NCI-H146 treated with DMSO at 0.1 percent for 48 hours (cell line): ENCODE results near the gene BEGAIN.
A peak's percentile ranks its signal among the peaks of the same experiment; 100 is the strongest.

Experiments
- DNase-seq: peaks from one replicate; lab custom pipeline; 2025; ENCODE audit not compliant: unreplicated experiment; lab: John Stamatoyannopoulos, UW

BEGAIN gene

DNA sequence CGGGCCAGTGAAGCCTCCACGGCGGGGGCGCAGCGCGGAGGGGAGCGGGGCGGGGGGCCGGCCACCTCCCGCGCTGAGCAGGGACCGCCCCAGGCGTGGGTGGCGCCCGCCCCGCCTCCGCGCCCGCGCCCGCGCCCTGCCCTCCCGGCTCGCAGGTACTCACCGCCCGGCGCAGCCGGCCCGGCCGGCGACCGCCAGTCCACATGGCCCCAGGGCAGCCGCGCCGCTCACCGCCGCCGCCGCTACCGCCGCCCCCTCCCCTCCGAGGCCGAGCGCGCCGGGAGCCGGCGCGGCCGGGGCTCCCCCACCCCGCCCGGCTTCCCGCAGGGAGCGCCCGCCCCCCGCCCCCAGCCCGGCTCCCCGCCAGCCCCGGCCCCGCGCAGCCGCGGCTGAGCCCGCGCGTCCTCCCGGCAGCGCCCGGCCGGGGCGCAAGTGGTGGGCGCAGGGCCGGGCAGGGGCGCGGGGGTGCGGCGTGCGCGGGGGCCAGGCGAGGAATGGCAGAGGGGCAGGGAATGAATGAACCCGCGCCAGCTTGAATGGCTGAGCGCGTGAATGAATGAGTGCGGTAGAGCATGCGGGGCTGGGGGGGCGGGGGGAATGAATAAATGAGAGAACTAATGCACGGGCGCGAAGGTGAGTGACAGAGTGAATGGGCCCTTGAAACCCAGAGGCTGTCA lies at the start of gene BEGAIN:
BEGAIN (minus strand) TSS at position 332 of the 677 bp plus-strand sequence; CDS start at position 205, 127 bp downstream.
- peak; percentile 48 for DNase-seq

DNA sequence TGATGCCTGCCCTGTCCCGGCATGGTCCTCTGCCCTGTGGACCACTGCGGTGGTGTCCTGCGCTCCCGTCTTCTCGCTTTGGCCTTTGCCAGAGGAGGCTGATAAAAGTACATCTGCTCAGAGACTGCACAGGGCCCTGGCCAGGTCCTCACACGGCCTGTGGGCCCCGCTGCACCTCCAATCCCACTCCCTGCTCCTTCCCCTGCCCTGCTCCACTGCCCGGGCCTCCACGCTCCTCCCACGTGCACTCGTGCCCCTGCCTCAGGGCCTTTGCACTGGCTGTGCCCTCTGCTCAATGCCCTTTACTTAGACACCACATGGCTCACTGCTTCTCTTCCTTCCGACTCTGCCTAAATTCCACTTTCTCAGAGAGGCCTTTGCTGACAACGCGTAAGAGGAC lies 49.3 kb upstream of the BEGAIN start:
- DNase-seq: no peak

- no peak for DNase-seq
Measured at GRCh38 chr14:100634026-100634425, 46.8 kb upstream of the BEGAIN start.

GRCh38 chr14:100633406-100633805 lies 46.2 kb upstream of the BEGAIN start:
- DNase-seq: no peak

DNA sequence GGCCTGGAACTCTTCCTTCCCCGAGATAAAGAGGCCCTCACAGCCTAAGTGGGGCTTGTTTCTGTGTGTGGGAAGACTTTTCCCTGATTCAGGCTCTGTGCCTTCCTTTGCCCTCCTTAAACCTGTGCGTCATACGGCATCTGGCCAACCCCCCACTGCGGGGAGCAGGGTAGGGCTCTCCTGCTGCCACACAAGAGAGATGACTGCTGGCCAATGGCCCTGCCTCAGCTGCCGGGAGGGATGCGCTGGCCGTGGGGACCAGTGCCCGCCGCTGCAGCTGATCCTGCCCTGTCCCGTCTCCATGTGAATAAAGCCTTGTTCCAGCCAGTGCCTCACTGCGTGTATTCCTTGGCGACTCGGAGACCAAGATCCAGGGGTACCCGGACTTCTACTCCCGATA lies 42.5 kb upstream of the BEGAIN start:
- no peak for DNase-seq

- DNase-seq: no peak
Measured at GRCh38 chr14:100629098-100629497, 41.9 kb upstream of the BEGAIN start.

GRCh38 chr14:100628225-100628624 lies 41.0 kb upstream of the BEGAIN start:
- DNase-seq: no peak

DNA sequence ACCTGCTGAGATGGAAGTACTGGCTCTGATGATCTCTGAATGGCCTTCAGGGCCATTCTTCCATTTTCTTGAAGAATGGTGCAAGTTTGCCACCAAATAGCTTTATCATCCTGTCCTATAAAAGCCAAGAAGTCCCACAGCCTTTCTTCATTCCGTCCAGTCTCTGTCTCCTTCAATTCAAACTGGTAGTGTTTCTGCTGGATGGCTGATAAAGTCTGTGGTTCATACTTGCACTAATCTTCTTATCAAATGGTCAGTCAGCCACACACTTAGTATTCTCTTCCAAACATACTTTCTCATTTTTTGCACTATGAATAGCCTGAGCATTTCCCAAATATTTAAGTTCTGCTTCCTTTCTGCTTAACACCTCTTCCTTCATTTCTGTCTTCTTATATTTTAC lies 39.4 kb upstream of the BEGAIN start:
- no peak for DNase-seq

DNA sequence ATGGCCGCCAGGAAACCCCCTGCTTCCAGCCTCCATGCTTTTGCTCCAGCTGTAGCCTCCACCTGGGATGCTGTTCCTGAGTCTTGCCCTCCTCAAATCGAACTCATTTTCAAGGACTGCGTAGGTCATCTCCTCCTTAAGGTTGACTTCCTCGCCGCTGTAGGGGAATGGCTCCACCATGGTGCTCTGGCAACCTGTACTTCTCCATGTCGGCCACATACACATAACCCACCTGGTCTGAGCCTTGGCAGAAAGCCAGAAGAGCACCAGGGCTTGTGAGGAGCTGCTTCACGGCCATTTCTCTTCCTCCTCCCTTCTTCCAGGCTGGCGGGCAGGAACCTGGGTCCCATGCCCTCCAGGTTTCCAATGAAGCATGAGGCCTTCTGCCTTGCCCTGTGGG lies 36.7 kb upstream of the BEGAIN start:
- no peak for DNase-seq

GRCh38 chr14:100623557-100623956 lies 36.3 kb upstream of the BEGAIN start:
- no peak for DNase-seq

- DNase-seq: no peak
Measured at GRCh38 chr14:100622708-100623485, 35.7 kb upstream of the BEGAIN start.

- DNase-seq: no peak
Measured at GRCh38 chr14:100622224-100622623, 35.0 kb upstream of the BEGAIN start.

DNA sequence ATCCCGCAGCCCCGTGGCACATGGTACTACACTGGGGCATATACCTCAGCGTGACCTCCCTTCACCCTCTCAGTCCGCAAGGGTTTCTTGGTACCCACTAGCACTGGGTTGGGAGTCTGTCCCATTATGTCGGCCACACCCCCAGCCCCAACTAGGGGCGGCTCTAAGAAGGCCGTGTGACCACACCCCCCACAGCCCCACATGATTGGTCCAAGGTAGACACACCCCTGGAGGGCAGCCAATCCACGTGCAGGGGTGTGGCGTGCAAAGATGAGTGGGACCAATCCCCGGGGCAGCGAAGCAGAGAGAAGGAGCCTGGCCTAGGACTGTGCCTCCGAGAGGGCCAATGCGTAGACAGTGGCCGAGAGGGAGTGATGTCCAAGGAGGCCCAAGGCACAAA lies 34.6 kb upstream of the BEGAIN start:
- no peak for DNase-seq

- DNase-seq: peak; percentile 31
Measured at GRCh38 chr14:100620255-100621100, 33.3 kb upstream of the BEGAIN start.

DNA sequence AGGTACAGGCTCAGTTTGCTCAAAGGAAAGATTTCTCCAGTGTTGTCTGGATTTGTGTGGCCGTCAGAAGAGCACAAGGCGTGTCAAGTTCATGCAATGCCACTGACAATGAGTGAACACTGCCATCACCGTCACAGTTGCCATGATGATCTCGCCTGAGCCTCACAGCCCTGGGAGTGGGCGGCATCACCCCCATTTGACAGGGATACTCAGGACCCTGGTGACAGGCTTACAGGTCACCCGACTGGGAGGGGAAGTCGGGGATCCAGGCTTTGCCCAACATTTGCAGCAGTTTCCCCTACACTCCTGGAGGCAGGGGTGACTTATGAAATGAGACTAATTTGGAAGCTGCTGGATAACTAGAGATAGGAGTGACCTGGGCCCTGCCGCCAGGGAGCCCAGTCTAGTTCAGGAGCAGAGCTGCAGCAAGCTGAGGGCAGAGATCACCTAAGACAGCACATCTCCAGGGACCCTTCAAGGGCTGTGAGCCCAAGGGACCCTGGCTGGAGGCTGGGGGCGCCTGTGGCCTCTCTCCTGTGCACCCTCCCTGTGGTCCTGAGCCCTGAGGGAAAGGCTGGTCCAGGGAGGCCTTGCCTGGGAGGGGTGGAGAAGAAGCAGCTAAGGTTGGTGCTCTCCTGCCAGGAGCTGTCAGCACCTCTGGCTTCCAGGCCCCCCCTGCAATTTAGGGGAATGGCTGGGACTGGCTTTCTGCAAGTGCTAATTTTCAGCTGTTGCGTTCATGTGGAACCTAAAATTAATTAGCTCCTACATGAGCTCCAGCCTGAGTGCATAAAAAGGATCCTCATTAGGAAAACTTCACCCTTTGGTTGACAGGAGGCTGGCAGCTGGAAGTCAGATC lies 32.4 kb upstream of the BEGAIN start:
- no peak for DNase-seq

DNA sequence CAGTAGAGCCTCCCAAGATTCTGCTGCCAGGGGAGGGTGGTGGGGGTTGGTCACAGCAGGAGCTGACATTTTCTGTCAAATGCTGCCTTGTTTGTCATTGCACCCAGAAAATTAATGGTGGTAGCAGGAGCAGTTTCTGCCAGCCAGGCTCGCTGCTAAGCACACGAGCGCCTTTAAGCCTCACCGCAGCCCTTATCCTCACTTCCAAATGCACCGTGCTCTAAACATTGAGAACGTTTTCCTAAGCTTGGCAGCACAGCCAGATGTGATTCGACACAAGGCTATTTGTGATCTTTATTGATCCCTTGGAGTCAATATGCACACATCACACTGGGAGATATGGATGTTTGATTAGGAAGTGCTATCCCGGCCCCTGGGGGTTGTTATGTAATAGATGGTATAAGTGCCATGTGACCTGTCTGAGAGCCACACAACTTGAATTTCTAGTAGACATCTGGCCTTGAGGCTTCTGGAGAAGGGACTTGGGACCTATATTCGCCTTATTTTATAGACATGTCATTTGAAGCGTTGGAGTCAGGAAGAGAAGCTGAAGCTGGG lies 31.6 kb upstream of the BEGAIN start:
- DNase-seq: no peak

- DNase-seq: no peak
Measured at GRCh38 chr14:100618318-100618693, 31.1 kb upstream of the BEGAIN start.

DNA sequence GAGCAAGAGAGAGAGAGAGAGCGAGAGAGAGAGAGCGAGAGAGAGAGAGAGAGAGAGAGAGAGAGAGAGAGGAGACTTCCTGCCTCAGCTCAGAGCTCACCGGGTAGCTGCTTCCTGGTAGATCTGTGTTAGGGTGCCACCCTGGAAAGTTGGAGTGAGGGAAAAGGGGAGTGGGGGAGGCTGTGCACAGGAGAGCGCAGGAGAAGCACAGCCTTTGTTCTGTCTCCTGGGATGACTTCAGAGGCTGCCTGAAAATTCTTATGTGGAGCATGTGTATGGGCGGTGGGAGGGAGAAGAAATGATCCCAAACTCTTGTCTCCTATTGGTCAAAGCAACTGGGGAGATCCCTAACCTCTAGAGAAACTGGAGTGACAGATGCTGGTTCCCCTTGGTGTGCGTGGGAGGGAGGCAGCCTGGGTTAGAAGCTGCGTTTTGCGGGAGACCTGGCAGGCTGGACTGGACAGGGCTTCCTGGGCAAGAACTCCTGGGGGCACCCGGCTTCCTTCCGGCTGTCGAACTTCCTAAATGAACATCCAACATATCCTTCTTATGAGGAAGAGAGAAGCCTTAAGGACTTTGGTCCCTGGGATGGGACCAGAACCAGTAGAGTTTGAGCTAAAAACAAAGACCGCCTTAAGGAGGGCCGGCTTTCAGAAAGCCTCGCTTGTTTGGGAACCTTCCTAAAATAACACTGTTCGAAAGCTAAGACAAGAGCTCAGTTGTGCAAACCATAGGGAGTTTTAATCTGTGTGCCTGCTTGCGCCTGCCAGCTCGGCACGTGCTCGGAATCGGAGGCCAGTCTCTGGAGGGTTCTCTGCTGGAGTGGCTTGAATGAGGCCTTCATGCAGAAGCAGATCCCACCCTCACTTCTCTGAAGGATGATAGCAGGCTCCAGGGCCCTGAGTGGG lies 30.4 kb upstream of the BEGAIN start:
- DNase-seq: no peak

- DNase-seq: no peak
Measured at GRCh38 chr14:100616854-100617409, 29.7 kb upstream of the BEGAIN start.
